GM10248 (cell line): ENCODE measurements around the gene ALPK3.

Experiments
- CTCF ChIA-PET: fragments of 300-600 bp; sonication (Branson Sonifier 250); formaldehyde crosslinking; extraction: SDS; loops from one replicate; lab custom pipeline; 2021; ENCODE audit warnings: antibody characterized with exemption; lab: Yijun Ruan, JAX
- POLR2A ChIA-PET: fragments of 350-650 bp; sonication (Branson Sonifier 250); formaldehyde crosslinking; extraction: SDS; loops from one replicate; lab custom pipeline; 2020; ENCODE audit warnings: antibody characterized with exemption; lab: Yijun Ruan, JAX
- DNase-seq: peaks from one replicate; pipeline ENCODE4 v3.0.0; 2012; ENCODE audit errors: extremely low spot score
- CTCF ChIP-seq: IDR thresholded peaks from 2 replicates; pipeline ENCODE4 v1.5.1; 2012; ENCODE audit warnings: mild to moderate bottlenecking, low read depth; ENCODE audit errors: extremely low read depth, missing control alignments, control extremely low read depth

ALPK3 gene

GRCh38 chr15:84830036-84830435 lies 12.9 kb downstream of the ALPK3 start:
- no peak for DNase-seq
- TF ChIP-seq CTCF, result no peak
- POLR2A ChIA-PET, result no interaction called here
- CTCF ChIA-PET, result no interaction called here

GRCh38 chr15:84831028-84831427 lies 13.9 kb downstream of the ALPK3 start:
- no peak for TF ChIP-seq CTCF
- ChIA-PET CTCF (interaction anchor here (2.7 kb wide), 1 partner anchor 9 kb away, joined by 8 read pairs; no protein-coding TSS in a partner anchor), POLR2A (no interaction called here)
- no peak for DNase-seq

- POLR2A ChIA-PET, result no interaction called here
Observed at GRCh38 chr15:84831613-84832012, 14.5 kb downstream of the ALPK3 start.

GRCh38 chr15:84832448-84833040 lies 15.4 kb downstream of the ALPK3 start:
- no peak for TF ChIP-seq CTCF
- DNase-seq, result no peak
- POLR2A ChIA-PET, result no interaction called here
- CTCF ChIA-PET, result interaction anchor here (1.1 to 2.7 kb wide), 3 partner anchors 10 to 46 kb away, joined by 3 to 8 read pairs (median 5); no protein-coding TSS in a partner anchor

More at GRCh38 chr15:84831613-84832012, 14.5 kb downstream of the ALPK3 start:
- DNase-seq, result no peak
- CTCF ChIA-PET, result interaction anchor here (2.1 to 2.7 kb wide), 2 partner anchors 10 to 47 kb away, joined by 5 to 8 read pairs; no protein-coding TSS in a partner anchor
- TF ChIP-seq CTCF, result no peak

- ChIA-PET POLR2A (no interaction called here), CTCF (interaction anchor here (1.1 to 2.7 kb wide), 7 partner anchors 9 to 262 kb away, joined by 3 to 8 read pairs (median 5); no protein-coding TSS in a partner anchor)
- no peak for DNase-seq
- TF ChIP-seq CTCF, result no peak
Observed at GRCh38 chr15:84833447-84834228, 16.5 kb downstream of the ALPK3 start.

GRCh38 chr15:84834229-84834955 lies 17.2 kb downstream of the ALPK3 start:
- no peak for TF ChIP-seq CTCF
- no peak for DNase-seq
- POLR2A ChIA-PET, result no interaction called here
- CTCF ChIA-PET, result interaction anchor here (1.1 to 4.2 kb wide), 8 partner anchors 9 to 263 kb away, joined by 3 to 14 read pairs (median 4); no protein-coding TSS in a partner anchor
